ENCODE measurements around the gene SAG. TPM values are rescaled to one million over a fixed set of nuclear protein-coding genes. Genes with fewer than 3 reads are reported as not detected.
"Not testable (repeated sequence)": the region's sequence is repeated elsewhere in the genome, so short reads cannot be mapped to it uniquely, and the experiment has no call there.

SAG gene
- total RNA-seq, 1 donor from 2014 or later, result not detected

DNA sequence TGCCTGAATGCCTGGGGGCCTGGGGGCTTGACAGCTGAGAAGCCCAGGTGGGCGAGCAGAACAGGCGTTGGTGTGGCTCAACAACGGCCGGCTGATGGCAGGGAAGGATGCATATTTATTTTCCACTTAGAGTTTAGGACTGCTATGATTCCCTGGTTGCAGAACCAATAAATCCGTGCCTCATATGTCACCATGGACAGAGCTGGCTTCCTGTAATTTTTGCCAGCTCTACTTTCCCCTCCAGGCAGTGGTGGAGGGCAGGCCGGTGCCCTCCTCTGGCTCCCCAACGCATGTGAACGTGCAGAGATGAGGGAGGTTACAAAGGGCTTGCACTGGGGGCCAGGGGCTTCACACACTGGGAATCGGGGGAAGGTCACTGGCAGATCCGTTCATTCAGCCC lies 18.2 kb downstream of the SAG start:
- Histone ChIP-seq H3K4me1 (ENCODE audit: control insufficient read depth in 3 of 3, insufficient read depth in 3 of 3, low read length in 3 of 3) (no peaks in the 10 kb centered on the region), H3K9ac (ENCODE audit: low read depth in 1 of 3, low read length in 3 of 3) (no peak overlapping the region), H3K27ac (ENCODE audit: low read depth, low read length) (no peak overlapping the region), H3K27me3 (ENCODE audit: control insufficient read depth in 3 of 3, insufficient read depth in 3 of 3, low read length in 3 of 3) (peaks cover 0 to 2% (median 0%) of the 10 kb centered on the region in 3 donors), H3K36me3 (ENCODE audit: control insufficient read depth in 3 of 3, insufficient read depth in 3 of 3, low read length in 3 of 3) (no peaks in the 10 kb centered on the region), H3K9me3 (ENCODE audit: control insufficient read depth in 3 of 3, low read length in 3 of 3) (no peaks in the 10 kb centered on the region), H3K4me3 (ENCODE audit: low read length in 3 of 3) (no peak overlapping the region)

DNA sequence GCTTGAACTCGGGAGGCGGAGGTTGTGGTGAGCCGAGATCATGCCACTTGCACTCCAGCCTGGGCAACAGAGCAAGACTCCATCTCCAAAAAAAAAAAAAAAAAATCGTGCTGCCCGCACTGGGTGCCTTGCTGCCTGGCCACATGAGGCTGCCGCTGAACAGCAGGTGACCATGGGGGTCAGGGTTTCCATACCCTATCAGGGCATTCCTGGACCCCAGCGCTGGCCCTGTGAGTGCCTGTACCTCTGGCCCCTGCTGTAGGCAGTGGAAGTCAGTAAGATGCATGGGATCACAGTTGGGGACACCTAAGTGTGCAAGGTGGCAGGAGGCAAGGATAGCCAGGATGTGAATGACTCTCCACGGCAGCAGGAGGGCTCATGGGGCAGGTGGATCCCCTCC lies 18.9 kb downstream of the SAG start:
- H3K36me3 ChIP-seq (ENCODE audit: control insufficient read depth in 3 of 3, insufficient read depth in 3 of 3, low read length in 3 of 3), result no peaks in the 10 kb centered on the region

DNA sequence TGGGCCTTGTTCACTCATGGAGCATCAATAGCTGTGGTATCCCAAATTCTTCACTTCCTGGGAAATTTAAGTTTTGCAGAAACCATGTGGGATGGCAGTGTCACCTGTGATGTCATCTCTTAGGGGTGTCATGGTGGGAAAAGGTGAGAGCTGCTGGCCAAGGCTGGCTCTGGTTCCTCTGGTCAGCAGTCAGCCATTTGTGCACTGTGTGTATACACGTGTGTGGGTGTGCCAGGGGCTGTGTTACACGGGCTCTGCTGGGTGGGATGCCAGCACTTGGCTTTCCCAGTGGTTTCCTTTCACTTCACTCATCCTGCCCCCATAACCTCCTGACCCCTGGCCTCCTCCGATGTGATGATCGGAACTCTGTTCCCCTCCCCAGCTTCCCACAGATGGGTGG lies 21.3 kb downstream of the SAG start:
- Histone ChIP-seq H3K4me3 (ENCODE audit: low read length in 3 of 3) (no peak overlapping the region), H3K27ac (ENCODE audit: low read depth, low read length) (no peak overlapping the region), H3K27me3 (ENCODE audit: control insufficient read depth in 3 of 3, insufficient read depth in 3 of 3, low read length in 3 of 3) (peaks cover 0 to 2% (median 0%) of the 10 kb centered on the region in 3 donors), H3K4me1 (ENCODE audit: control insufficient read depth in 3 of 3, insufficient read depth in 3 of 3, low read length in 3 of 3) (no peaks in the 10 kb centered on the region), H3K36me3 (ENCODE audit: control insufficient read depth in 3 of 3, insufficient read depth in 3 of 3, low read length in 3 of 3) (no peaks in the 10 kb centered on the region), H3K9ac (ENCODE audit: low read depth in 1 of 3, low read length in 3 of 3) (no peak overlapping the region), H3K9me3 (ENCODE audit: control insufficient read depth in 3 of 3, low read length in 3 of 3) (no peaks in the 10 kb centered on the region)

More for the DNA sequence above, 18.9 kb downstream of the SAG start:
- Histone ChIP-seq H3K9ac (ENCODE audit: low read depth in 1 of 3, low read length in 3 of 3) (no peak overlapping the region), H3K4me3 (ENCODE audit: low read length in 3 of 3) (no peak overlapping the region), H3K27ac (ENCODE audit: low read depth, low read length) (no peak overlapping the region), H3K4me1 (ENCODE audit: control insufficient read depth in 3 of 3, insufficient read depth in 3 of 3, low read length in 3 of 3) (no peaks in the 10 kb centered on the region), H3K27me3 (ENCODE audit: control insufficient read depth in 3 of 3, insufficient read depth in 3 of 3, low read length in 3 of 3) (peaks cover 0 to 2% (median 0%) of the 10 kb centered on the region in 3 donors), H3K9me3 (ENCODE audit: control insufficient read depth in 3 of 3, low read length in 3 of 3) (no peaks in the 10 kb centered on the region)

DNA sequence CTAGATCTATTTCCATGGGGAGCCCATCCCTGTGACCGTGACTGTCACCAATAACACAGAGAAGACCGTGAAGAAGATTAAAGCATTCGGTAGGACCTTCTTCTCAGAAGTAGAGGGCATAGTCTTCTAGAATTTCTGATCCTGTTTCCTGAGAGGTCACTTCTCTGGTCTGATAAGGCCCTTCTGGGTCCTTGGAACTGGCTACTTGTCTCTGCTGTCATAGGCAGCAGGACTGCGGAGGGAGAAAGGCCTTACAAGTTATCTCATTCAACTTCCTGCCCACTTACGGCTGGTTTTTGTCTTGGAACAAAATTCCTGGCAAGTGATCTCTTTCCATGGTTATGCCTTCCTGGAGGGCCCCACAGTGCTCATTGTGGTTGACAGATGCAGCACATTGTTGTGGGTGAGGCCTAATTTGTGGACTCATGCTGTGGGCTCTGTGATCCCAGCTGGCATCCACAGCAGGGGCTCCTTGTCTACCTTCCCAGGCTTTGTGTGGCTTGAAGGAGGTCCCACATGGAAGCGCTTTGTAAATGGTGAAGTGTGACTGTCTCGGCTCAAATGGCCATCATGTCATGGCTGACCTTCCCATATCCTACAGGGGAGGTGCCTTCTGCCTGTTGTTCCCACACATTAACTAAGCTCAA lies 22.0 kb downstream of the SAG start:
- peaks cover 0 to under 1% (median 0%) of the 10 kb centered on the region in 3 donors for H3K27me3 ChIP-seq (ENCODE audit: control insufficient read depth in 3 of 3, insufficient read depth in 3 of 3, low read length in 3 of 3)
- no peak overlapping the region for H3K27ac ChIP-seq (ENCODE audit: low read depth, low read length)
- no peak overlapping the region for H3K9ac ChIP-seq (ENCODE audit: low read depth in 1 of 3, low read length in 3 of 3)
- H3K9me3 ChIP-seq (ENCODE audit: control insufficient read depth in 3 of 3, low read length in 3 of 3), result no peaks in the 10 kb centered on the region
- H3K4me3 ChIP-seq (ENCODE audit: low read length in 3 of 3), result no peak overlapping the region
- no peaks in the 10 kb centered on the region for H3K36me3 ChIP-seq (ENCODE audit: control insufficient read depth in 3 of 3, insufficient read depth in 3 of 3, low read length in 3 of 3)
- no peaks in the 10 kb centered on the region for H3K4me1 ChIP-seq (ENCODE audit: control insufficient read depth in 3 of 3, insufficient read depth in 3 of 3, low read length in 3 of 3)

DNA sequence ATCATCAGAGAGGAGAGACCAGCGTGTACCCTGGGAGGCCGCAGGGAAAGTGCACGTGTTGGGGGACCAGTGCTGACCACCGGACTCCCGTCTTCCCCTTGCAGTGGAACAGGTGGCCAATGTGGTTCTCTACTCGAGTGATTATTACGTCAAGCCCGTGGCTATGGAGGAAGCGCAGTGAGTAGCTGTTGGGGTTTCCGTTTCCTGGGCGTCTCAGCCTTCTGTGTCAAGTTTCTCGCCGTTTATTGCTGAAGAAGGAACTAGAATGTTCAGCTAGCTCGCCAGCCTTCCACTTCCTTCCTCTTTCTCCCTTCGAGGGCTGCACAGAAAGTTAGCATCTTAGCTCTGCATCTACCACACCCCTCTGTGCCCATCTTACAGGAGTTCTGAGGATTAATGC lies 23.9 kb downstream of the SAG start:
- Histone ChIP-seq H3K36me3 (ENCODE audit: control insufficient read depth in 3 of 3, insufficient read depth in 3 of 3, low read length in 3 of 3) (no peaks in the 10 kb centered on the region), H3K4me1 (ENCODE audit: control insufficient read depth in 3 of 3, insufficient read depth in 3 of 3, low read length in 3 of 3) (no peaks in the 10 kb centered on the region), H3K9ac (ENCODE audit: low read depth in 1 of 3, low read length in 3 of 3) (no peak overlapping the region), H3K9me3 (ENCODE audit: control insufficient read depth in 3 of 3, low read length in 3 of 3) (no peaks in the 10 kb centered on the region), H3K4me3 (ENCODE audit: low read length in 3 of 3) (no peak overlapping the region), H3K27me3 (ENCODE audit: control insufficient read depth in 3 of 3, insufficient read depth in 3 of 3, low read length in 3 of 3) (peaks cover 0 to 3% (median 0%) of the 10 kb centered on the region in 3 donors), H3K27ac (ENCODE audit: low read depth, low read length) (no peak overlapping the region)

DNA sequence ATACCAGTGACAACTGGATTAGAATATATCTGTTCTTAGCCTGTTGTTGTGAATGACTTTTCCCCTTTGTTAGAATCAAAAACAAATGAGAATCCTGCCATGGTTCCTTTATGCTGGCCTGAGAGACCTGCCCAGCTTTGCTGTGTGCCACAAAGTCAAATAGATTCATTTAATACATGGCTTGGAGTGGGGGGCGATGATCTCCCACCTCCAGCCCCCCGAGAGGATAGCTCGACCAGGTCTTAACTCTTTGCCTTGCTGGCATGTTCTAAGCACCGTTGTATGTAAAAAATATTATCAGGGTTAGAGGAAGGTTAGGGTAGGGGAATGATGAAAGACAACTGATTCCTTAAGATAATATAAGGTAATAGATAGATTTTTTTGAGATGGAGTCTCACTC lies 24.5 kb downstream of the SAG start:
- no peak overlapping the region for H3K9ac ChIP-seq (ENCODE audit: low read depth in 1 of 3, low read length in 3 of 3)
- H3K4me1 ChIP-seq (ENCODE audit: control insufficient read depth in 3 of 3, insufficient read depth in 3 of 3, low read length in 3 of 3), result no peaks in the 10 kb centered on the region
- H3K36me3 ChIP-seq (ENCODE audit: control insufficient read depth in 3 of 3, insufficient read depth in 3 of 3, low read length in 3 of 3), result no peaks in the 10 kb centered on the region
- no peaks in the 10 kb centered on the region for H3K9me3 ChIP-seq (ENCODE audit: control insufficient read depth in 3 of 3, low read length in 3 of 3)
- no peak overlapping the region for H3K27ac ChIP-seq (ENCODE audit: low read depth, low read length)
- H3K27me3 ChIP-seq (ENCODE audit: control insufficient read depth in 3 of 3, insufficient read depth in 3 of 3, low read length in 3 of 3), result peaks cover 0 to 3% (median 0%) of the 10 kb centered on the region in 3 donors
- no peak overlapping the region for H3K4me3 ChIP-seq (ENCODE audit: low read length in 3 of 3)

DNA sequence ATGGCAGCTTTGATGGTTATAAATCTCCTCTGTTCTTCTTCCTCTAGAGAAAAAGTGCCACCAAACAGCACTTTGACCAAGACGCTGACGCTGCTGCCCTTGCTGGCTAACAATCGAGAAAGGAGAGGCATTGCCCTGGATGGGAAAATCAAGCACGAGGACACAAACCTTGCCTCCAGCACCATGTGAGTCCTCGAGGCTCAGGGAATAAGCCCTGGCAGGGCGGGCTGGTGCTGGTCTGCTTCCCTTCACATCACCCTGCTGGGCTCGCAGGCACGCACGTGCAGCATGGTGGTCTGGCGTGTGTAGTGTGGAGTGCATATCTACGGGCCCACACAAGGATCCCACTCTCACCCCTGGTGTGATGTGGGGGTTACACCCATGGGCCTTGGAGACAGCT lies 27.3 kb downstream of the SAG start:
- Histone ChIP-seq H3K4me1 (ENCODE audit: control insufficient read depth in 3 of 3, insufficient read depth in 3 of 3, low read length in 3 of 3) (no peaks in the 10 kb centered on the region), H3K27ac (ENCODE audit: low read depth, low read length) (no peak overlapping the region), H3K9ac (ENCODE audit: low read depth in 1 of 3, low read length in 3 of 3) (no peak overlapping the region), H3K27me3 (ENCODE audit: control insufficient read depth in 3 of 3, insufficient read depth in 3 of 3, low read length in 3 of 3) (peaks cover 0 to 10% (median 8%) of the 10 kb centered on the region in 3 donors), H3K9me3 (ENCODE audit: control insufficient read depth in 3 of 3, low read length in 3 of 3) (no peaks in the 10 kb centered on the region), H3K36me3 (ENCODE audit: control insufficient read depth in 3 of 3, insufficient read depth in 3 of 3, low read length in 3 of 3) (no peaks in the 10 kb centered on the region), H3K4me3 (ENCODE audit: low read length in 3 of 3) (no peak overlapping the region)

DNA sequence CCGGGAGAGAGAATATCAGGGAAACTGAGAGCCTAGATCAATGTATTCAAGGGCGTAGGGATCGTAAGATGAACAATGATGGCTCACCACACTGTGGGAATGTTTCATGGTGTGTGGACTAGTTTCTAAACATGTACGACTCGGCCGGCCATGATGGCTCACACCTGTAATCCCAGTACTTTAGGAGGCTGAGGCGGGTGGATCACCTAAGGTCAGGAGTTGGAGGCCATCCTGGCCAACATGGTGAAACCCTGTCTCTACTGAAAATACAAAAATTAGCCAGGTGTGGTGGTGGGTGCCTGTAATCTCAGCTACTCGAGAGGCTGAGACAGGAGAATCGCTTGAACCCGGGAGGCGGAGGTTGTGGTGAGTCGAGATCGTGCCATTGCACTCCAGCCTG lies 28.5 kb downstream of the SAG start:
- not testable (repeated sequence) for H3K36me3 ChIP-seq (ENCODE audit: control insufficient read depth in 3 of 3, insufficient read depth in 3 of 3, low read length in 3 of 3); H3K4me1 ChIP-seq (ENCODE audit: control insufficient read depth in 3 of 3, insufficient read depth in 3 of 3, low read length in 3 of 3); H3K4me3 ChIP-seq (ENCODE audit: low read length in 3 of 3); H3K9me3 ChIP-seq (ENCODE audit: control insufficient read depth in 3 of 3, low read length in 3 of 3); H3K9ac ChIP-seq (ENCODE audit: low read depth in 1 of 3, low read length in 3 of 3); H3K27ac ChIP-seq (ENCODE audit: low read depth, low read length); H3K27me3 ChIP-seq (ENCODE audit: control insufficient read depth in 3 of 3, insufficient read depth in 3 of 3, low read length in 3 of 3)

DNA sequence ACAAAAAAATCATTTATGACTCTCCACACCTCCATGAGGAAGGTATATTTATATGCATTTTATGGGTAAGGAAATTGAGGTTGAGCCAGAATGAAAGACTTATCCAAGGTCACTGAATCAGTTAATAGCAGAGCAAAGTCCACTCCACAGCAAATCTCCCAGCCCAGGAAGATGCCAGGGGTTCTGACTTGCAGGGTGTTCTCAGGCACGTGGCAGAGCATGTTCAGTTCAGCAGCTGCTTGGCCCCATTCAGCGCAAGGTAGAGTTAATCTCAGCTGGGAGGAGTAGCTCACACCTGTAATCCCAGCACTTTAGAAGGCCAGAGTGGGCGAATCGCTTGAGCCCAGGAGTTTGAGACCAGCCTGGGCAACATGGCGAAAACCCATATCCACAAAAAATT lies 28.9 kb downstream of the SAG start:
- H3K27ac ChIP-seq (ENCODE audit: low read depth, low read length), result no peak overlapping the region
- H3K36me3 ChIP-seq (ENCODE audit: control insufficient read depth in 3 of 3, insufficient read depth in 3 of 3, low read length in 3 of 3), result no peaks in the 10 kb centered on the region
- no peak overlapping the region for H3K9ac ChIP-seq (ENCODE audit: low read depth in 1 of 3, low read length in 3 of 3)
- no peak overlapping the region for H3K4me3 ChIP-seq (ENCODE audit: low read length in 3 of 3)
- no peaks in the 10 kb centered on the region for H3K4me1 ChIP-seq (ENCODE audit: control insufficient read depth in 3 of 3, insufficient read depth in 3 of 3, low read length in 3 of 3)
- H3K27me3 ChIP-seq (ENCODE audit: control insufficient read depth in 3 of 3, insufficient read depth in 3 of 3, low read length in 3 of 3), result peaks cover 0 to 10% (median 8%) of the 10 kb centered on the region in 3 donors
- H3K9me3 ChIP-seq (ENCODE audit: control insufficient read depth in 3 of 3, low read length in 3 of 3), result no peaks in the 10 kb centered on the region

DNA sequence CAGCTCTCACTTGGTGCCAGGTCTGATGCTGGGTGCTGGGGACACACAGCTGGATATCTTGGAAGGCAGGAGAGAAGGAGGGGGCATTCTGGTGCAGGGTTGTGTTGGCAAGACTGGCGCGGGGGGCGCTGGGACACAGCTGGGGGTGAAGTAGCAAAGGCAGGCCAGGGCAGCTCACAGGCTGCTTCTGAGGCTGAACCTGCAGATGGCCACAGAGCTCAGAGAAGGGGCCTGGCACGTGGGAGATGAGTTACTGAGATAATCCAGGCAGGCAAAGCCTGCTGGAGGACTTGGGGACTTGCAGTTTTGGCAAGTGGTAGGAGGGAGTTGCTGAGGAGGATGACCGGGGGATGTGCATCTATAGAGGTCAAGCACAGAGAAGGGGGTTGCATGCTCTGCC lies 30.4 kb downstream of the SAG start:
- Histone ChIP-seq H3K9me3 (ENCODE audit: control insufficient read depth in 3 of 3, low read length in 3 of 3) (no peaks in the 10 kb centered on the region), H3K4me1 (ENCODE audit: control insufficient read depth in 3 of 3, insufficient read depth in 3 of 3, low read length in 3 of 3) (no peaks in the 10 kb centered on the region), H3K27ac (ENCODE audit: low read depth, low read length) (no peak overlapping the region), H3K9ac (ENCODE audit: low read depth in 1 of 3, low read length in 3 of 3) (no peak overlapping the region), H3K36me3 (ENCODE audit: control insufficient read depth in 3 of 3, insufficient read depth in 3 of 3, low read length in 3 of 3) (no peaks in the 10 kb centered on the region), H3K27me3 (ENCODE audit: control insufficient read depth in 3 of 3, insufficient read depth in 3 of 3, low read length in 3 of 3) (peaks cover 0 to 10% (median 8%) of the 10 kb centered on the region in 3 donors), H3K4me3 (ENCODE audit: low read length in 3 of 3) (no peak overlapping the region)
